Vagina (tissue), 2 donors: ENCODE measurements around the gene ARHGDIG.

Source experiments
- CTCF ChIP-seq, 3 experiments: fragments of 450-650 bp in 2 of 3; fragments of 200-600 bp in 1 of 3; sonication (generic) in 1 of 3; IDR thresholded peaks; one replicate each; pipeline ENCODE4 v1.5.1; 2017 to 2019; ENCODE audit warnings: antibody characterized with exemption in 3 of 3, mild to moderate bottlenecking in 2 of 3, moderate library complexity in 2 of 3
- POLR2A ChIP-seq, 2 donors: fragments of 450-650 bp; IDR thresholded peaks; one replicate each; pipeline ENCODE4 v1.6.1; 2017; ENCODE audit warnings: antibody characterized with exemption in 2 of 2, mild to moderate bottlenecking in 2 of 2, moderate library complexity in 2 of 2
- POLR2AphosphoS5 ChIP-seq, 2 donors: sonication (generic); formaldehyde crosslinking; IDR thresholded peaks; one replicate each; pipeline ENCODE4 v1.9.0; 2017; ENCODE audit warnings: antibody characterized with exemption in 2 of 2, mild to moderate bottlenecking in 2 of 2, low read depth in 1 of 2; ENCODE audit not compliant: insufficient read depth in 1 of 2

DNA sequence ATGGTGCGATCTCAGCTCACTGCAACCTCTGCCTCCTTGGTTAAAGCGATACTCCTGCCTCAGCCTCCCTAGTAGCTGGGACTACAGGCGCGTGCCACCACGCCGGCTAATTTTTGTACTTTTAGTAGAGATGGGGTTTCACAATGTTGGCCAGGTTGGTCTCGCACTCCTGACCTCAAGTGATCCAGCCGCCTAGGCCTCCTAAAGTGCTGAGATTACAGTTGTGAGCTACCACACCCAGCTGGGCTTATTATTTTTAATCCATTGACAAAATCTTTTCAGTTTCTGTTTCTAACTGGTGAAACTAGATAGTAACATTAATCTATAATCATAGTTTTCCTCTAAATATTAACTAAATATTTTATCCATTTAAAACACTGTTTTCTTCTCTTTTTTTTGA lies 39.8 kb upstream of the ARHGDIG start:
- TF ChIP-seq POLR2A (IDR thresholded peaks at IDR 0.05) = no peak
- no peak for TF ChIP-seq CTCF (IDR thresholded peaks at IDR 0.05)
- TF ChIP-seq POLR2AphosphoS5 (IDR thresholded peaks at IDR 0.05; ENCODE audit: insufficient read depth in 1 of 2, low read depth in 1 of 2) = no peak
